Measurements from ENCODE around the gene PRDM11.

DNA sequence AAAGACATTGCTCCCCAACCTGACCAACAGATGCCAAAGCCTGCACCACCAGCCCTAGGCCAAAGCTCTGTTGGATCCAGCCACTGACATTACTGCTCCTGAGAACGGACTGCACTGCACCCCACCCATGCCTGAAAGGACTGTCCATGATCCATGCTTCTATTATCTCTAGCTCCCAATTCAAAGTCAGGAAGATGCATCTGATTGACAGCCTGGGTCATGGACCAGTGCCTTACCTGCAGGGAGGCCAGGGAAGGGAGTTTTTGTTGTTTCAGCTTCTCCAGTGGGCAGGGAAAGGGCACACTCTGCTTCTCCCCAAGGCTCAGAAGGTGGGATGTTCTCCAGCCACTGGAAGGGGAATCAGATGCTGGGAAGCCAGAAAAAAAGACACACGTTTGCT is 4.8 kb upstream of the PRDM11 start:
- TF ChIP-seq TAF1 (IDR thresholded peaks at IDR 0.05; ENCODE audit: low read depth, low read length) (no peak), POLR2A (IDR thresholded peaks at IDR 0.05; ENCODE audit: low read depth, low read length) (no peak)
